ENCODE measurements around the gene APOL5. TPM values are rescaled to one million over a fixed set of nuclear protein-coding genes. Genes with fewer than 3 reads are reported as not detected.

The APOL5 gene
- total RNA-seq, 4 donors from 2014 or later, result 0.42 TPM; not detected in 3

GRCh38 chr22:35726398-35726797 is 8.7 kb downstream of the APOL5 start:
- no peak overlapping the region for H3K4me3 ChIP-seq
- no peaks in the 10 kb centered on the region for H3K9me3 ChIP-seq
- H3K36me3 ChIP-seq, result no peaks in the 10 kb centered on the region
- TF ChIP-seq, protein P1, sequence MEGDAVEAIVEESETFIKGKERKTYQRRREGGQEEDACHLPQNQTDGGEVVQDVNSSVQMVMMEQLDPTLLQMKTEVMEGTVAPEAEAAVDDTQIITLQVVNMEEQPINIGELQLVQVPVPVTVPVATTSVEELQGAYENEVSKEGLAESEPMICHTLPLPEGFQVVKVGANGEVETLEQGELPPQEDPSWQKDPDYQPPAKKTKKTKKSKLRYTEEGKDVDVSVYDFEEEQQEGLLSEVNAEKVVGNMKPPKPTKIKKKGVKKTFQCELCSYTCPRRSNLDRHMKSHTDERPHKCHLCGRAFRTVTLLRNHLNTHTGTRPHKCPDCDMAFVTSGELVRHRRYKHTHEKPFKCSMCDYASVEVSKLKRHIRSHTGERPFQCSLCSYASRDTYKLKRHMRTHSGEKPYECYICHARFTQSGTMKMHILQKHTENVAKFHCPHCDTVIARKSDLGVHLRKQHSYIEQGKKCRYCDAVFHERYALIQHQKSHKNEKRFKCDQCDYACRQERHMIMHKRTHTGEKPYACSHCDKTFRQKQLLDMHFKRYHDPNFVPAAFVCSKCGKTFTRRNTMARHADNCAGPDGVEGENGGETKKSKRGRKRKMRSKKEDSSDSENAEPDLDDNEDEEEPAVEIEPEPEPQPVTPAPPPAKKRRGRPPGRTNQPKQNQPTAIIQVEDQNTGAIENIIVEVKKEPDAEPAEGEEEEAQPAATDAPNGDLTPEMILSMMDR (IDR thresholded peaks at IDR 0.05), result no peak
- TF ChIP-seq EP300 (IDR thresholded peaks at IDR 0.05), result no peak
- no peak for TF ChIP-seq POLR2AphosphoS5 (IDR thresholded peaks at IDR 0.05)
- TF ChIP-seq POLR2A (IDR thresholded peaks at IDR 0.05), result no peak
- H3K27ac ChIP-seq, result no peak overlapping the region
- WGBS, result 78% methylated on average over 6 of the region's 6 CpGs
- no peaks in the 10 kb centered on the region for H3K27me3 ChIP-seq
- DNase-seq (ENCODE audit: low spot score in 2 of 2), result no peak
- H3K4me1 ChIP-seq, result peaks cover 7% of the 10 kb centered on the region

- no peak overlapping the region for H3K27ac ChIP-seq
- no peak for DNase-seq (ENCODE audit: low spot score in 2 of 2)
- 83% methylated on average over 13 of the region's 15 CpGs for WGBS
- peaks cover 7% of the 10 kb centered on the region for H3K4me1 ChIP-seq
- no peak overlapping the region for H3K4me3 ChIP-seq
- no peaks in the 10 kb centered on the region for H3K36me3 ChIP-seq
- no peaks in the 10 kb centered on the region for H3K9me3 ChIP-seq
- no peaks in the 10 kb centered on the region for H3K27me3 ChIP-seq
- no peak for TF ChIP-seq EP300 (IDR thresholded peaks at IDR 0.05)
- TF ChIP-seq, protein P1 (IDR thresholded peaks at IDR 0.05), result no peak
Measured at GRCh38 chr22:35726933-35727332, 9.3 kb downstream of the APOL5 start.

DNA sequence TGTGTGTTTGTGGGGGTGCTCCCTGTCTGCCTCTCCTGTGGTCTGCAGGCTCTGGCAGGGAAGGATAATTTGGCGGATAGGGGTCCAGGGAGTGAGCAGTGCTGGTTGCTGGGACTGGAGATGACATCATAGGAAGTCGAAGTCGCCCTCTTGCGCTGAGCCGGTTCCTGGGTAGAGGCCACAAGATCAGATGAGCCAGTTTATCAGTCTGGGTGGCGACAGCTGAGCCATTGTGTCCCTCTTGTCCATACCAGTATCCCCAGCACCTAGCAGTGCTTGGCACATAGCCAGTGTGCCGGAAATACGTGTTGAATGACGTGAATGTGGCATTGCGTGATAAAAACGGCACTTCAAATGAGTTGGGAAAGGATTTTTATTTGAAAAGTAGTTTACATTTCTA is 9.8 kb downstream of the APOL5 start:
- H3K4me1 ChIP-seq, result peaks cover 7% of the 10 kb centered on the region
- H3K27ac ChIP-seq, result no peak overlapping the region
- WGBS, result 75% methylated on average over 11 of the region's 11 CpGs
- H3K9me3 ChIP-seq, result no peaks in the 10 kb centered on the region
- TF ChIP-seq POLR2A (IDR thresholded peaks at IDR 0.05) (no peak), EP300 (IDR thresholded peaks at IDR 0.05) (no peak), POLR2AphosphoS5 (IDR thresholded peaks at IDR 0.05) (no peak)
- TF ChIP-seq, protein P1 (IDR thresholded peaks at IDR 0.05), result no peak
- no peaks in the 10 kb centered on the region for H3K36me3 ChIP-seq
- no peak for DNase-seq (ENCODE audit: low spot score in 2 of 2)
- no peaks in the 10 kb centered on the region for H3K27me3 ChIP-seq
- H3K4me3 ChIP-seq, result no peak overlapping the region

DNA sequence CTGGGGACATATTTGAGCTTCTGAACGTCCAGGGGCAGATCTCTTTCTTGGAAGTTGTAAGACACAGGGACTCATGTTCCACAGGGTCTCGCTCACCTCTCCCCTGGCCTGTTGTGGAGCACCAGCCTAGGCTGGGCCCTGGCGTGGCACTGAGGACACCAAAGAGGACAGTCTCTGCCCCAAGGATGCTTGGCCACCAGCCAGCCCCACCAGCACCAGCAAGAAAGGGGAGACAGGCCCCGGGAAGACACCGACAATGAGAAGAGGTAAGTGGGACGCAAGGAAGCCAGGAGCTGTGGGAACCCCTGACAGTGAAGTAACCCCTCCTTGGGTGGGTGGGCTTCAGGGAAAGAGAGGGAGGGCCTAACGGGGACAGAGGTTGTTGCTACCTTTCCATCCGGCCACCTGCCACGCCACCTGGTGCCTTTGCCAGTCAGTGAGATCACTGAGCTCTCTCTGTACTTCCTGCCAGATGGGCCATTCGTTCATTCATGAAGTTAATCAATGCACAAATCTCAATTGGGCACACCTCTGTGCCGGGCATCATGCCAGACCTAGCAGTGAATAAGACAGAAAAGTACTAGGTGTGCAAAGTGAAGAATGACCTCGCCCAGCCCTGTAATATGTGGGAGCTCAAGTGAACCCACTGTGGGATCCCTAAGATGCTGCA is 11.1 kb downstream of the APOL5 start:
- no peaks in the 10 kb centered on the region for H3K9me3 ChIP-seq
- peaks cover 11% of the 10 kb centered on the region for H3K4me1 ChIP-seq
- no peak for TF ChIP-seq POLR2AphosphoS5 (IDR thresholded peaks at IDR 0.05)
- no peak for TF ChIP-seq EP300 (IDR thresholded peaks at IDR 0.05)
- no peak for TF ChIP-seq POLR2A (IDR thresholded peaks at IDR 0.05)
- TF ChIP-seq, protein P1 (IDR thresholded peaks at IDR 0.05), result no peak
- DNase-seq (ENCODE audit: low spot score in 2 of 2), result no peak
- no peaks in the 10 kb centered on the region for H3K36me3 ChIP-seq
- no peak overlapping the region for H3K27ac ChIP-seq
- no peaks in the 10 kb centered on the region for H3K27me3 ChIP-seq
- no peak overlapping the region for H3K4me3 ChIP-seq
- 67% methylated on average over 12 of the region's 12 CpGs for WGBS

DNA sequence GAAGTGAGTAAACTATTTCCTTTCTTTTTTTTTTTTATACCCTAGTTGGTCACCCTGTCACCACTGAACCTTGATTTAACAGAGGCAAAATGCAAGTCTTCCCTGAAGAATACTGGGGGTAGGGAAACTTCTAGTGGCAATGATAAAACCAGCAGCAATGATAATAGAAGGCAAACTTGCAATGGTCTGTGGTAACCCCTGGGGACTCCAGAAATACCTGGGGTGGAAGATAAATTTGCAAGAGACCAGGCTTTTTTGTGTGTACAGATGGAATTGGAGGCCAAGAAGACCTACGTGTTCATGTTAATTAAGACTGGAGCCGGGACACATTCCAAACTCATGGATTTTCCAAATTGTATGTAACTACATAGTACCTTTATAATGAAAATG is 11.6 kb downstream of the APOL5 start:
- no peak for DNase-seq (ENCODE audit: low spot score in 2 of 2)
- no peaks in the 10 kb centered on the region for H3K27me3 ChIP-seq
- H3K4me1 ChIP-seq, result peaks cover 16% of the 10 kb centered on the region
- H3K9me3 ChIP-seq, result no peaks in the 10 kb centered on the region
- no peaks in the 10 kb centered on the region for H3K36me3 ChIP-seq
- no peak for TF ChIP-seq EP300 (IDR thresholded peaks at IDR 0.05)
- TF ChIP-seq, protein P1 (IDR thresholded peaks at IDR 0.05), result no peak
- TF ChIP-seq POLR2AphosphoS5 (IDR thresholded peaks at IDR 0.05), result no peak
- no peak overlapping the region for H3K27ac ChIP-seq
- no peak overlapping the region for H3K4me3 ChIP-seq
- WGBS, result 76% methylated on average over 2 of the region's 2 CpGs

Measured in suprapubic skin (tissue), 4 donors.